ENCODE data around the gene VPS9D1.
A peak's percentile ranks its signal among the peaks of the same experiment; 100 is the strongest.

Gene VPS9D1

GRCh38 chr16:89700649-89701424 is 19.9 kb downstream of the VPS9D1 start:
- TF ChIP-seq USF1 (IDR thresholded peaks at IDR 0.05), result no peak
- TF ChIP-seq CEBPB (IDR thresholded peaks at IDR 0.05), result no peak
- TF ChIP-seq TAF1 (IDR thresholded peaks at IDR 0.05; ENCODE audit: low read depth), result no peak
- no peak for TF ChIP-seq CREB1 (IDR thresholded peaks at IDR 0.05; ENCODE audit: low read depth)
- TF ChIP-seq NFIC (IDR thresholded peaks at IDR 0.05), result no peak
- TF ChIP-seq ZBTB7A (IDR thresholded peaks at IDR 0.05; ENCODE audit: low read depth), result peak; percentile 91
- peak; percentile 22; the same call in 1 of the 2 replicates for TF ChIP-seq TEAD4 (IDR thresholded peaks at IDR 0.05)
- TF ChIP-seq RAD21 (IDR thresholded peaks at IDR 0.05; ENCODE audit: low read depth), result peak; percentile 41; the same call in 1 of the 2 replicates
- TF ChIP-seq MAX (IDR thresholded peaks at IDR 0.05), result peak; percentile 82
- no peak for TF ChIP-seq REST (IDR thresholded peaks at IDR 0.05; ENCODE audit: low read depth)

GRCh38 chr16:89700100-89700648 is 20.5 kb downstream of the VPS9D1 start:
- peak; percentile 97 for TF ChIP-seq EGR1 (IDR thresholded peaks at IDR 0.05)
- peak; percentile 42 for TF ChIP-seq TAF1 (IDR thresholded peaks at IDR 0.05; ENCODE audit: low read depth)
- peak; percentile 13; the same call in 1 of the 2 replicates for TF ChIP-seq FOXM1 (IDR thresholded peaks at IDR 0.05; ENCODE audit: borderline replicate concordance, low read depth)
- peak; percentile 79 for TF ChIP-seq MAX (IDR thresholded peaks at IDR 0.05)
- TF ChIP-seq TEAD4 (IDR thresholded peaks at IDR 0.05), result 0 out of 2 replicates have a peak, but pooled peaks have one; percentile 33
- 0 out of 2 replicates have a peak, but pooled peaks have one; percentile 14 for TF ChIP-seq NFIC (IDR thresholded peaks at IDR 0.05)
- TF ChIP-seq REST (IDR thresholded peaks at IDR 0.05; ENCODE audit: low read depth), result no peak
- peak; percentile 98 for TF ChIP-seq USF1 (IDR thresholded peaks at IDR 0.05)
- TF ChIP-seq RAD21 (IDR thresholded peaks at IDR 0.05; ENCODE audit: low read depth), result peak; percentile 54; the same call in 1 of the 2 replicates
- TF ChIP-seq ZBTB7A (IDR thresholded peaks at IDR 0.05; ENCODE audit: low read depth), result no peak
- peak; percentile 57; the same call in 1 of the 2 replicates for TF ChIP-seq TCF12 (IDR thresholded peaks at IDR 0.05; ENCODE audit: low read depth)
- TF ChIP-seq YY1 (IDR thresholded peaks at IDR 0.05; ENCODE audit: low read depth), result no peak
- no peak for TF ChIP-seq CEBPB (IDR thresholded peaks at IDR 0.05)
- TF ChIP-seq CREB1 (IDR thresholded peaks at IDR 0.05; ENCODE audit: low read depth), result peak; percentile 85
- TF ChIP-seq EP300 (IDR thresholded peaks at IDR 0.05; ENCODE audit: borderline replicate concordance), result peak; percentile 46; the same call in 1 of the 2 replicates

- TF ChIP-seq USF1 (IDR thresholded peaks at IDR 0.05), result no peak
- no peak for TF ChIP-seq REST (IDR thresholded peaks at IDR 0.05; ENCODE audit: low read depth)
- TF ChIP-seq EGR1 (IDR thresholded peaks at IDR 0.05), result no peak
- TF ChIP-seq RAD21 (IDR thresholded peaks at IDR 0.05; ENCODE audit: low read depth), result no peak
- no peak for TF ChIP-seq ZBTB7A (IDR thresholded peaks at IDR 0.05; ENCODE audit: low read depth)
- no peak for TF ChIP-seq NFIC (IDR thresholded peaks at IDR 0.05)
- TF ChIP-seq TAF1 (IDR thresholded peaks at IDR 0.05; ENCODE audit: low read depth), result no peak
- TF ChIP-seq CREB1 (IDR thresholded peaks at IDR 0.05; ENCODE audit: low read depth), result no peak
- no peak for TF ChIP-seq CEBPB (IDR thresholded peaks at IDR 0.05)
- no peak for TF ChIP-seq FOXM1 (IDR thresholded peaks at IDR 0.05; ENCODE audit: borderline replicate concordance, low read depth)
- TF ChIP-seq EP300 (IDR thresholded peaks at IDR 0.05; ENCODE audit: borderline replicate concordance), result no peak
- TF ChIP-seq TEAD4 (IDR thresholded peaks at IDR 0.05), result no peak
- TF ChIP-seq YY1 (IDR thresholded peaks at IDR 0.05; ENCODE audit: low read depth), result no peak
- no peak for TF ChIP-seq MAX (IDR thresholded peaks at IDR 0.05)
- no peak for TF ChIP-seq TCF12 (IDR thresholded peaks at IDR 0.05; ENCODE audit: low read depth)
Observed at GRCh38 chr16:89697616-89698331, 22.9 kb downstream of the VPS9D1 start.

Measured in Ishikawa (cell line).